PC-3 (cell line): ENCODE results near the gene C17orf58. TPM values are rescaled to one million over a fixed set of nuclear protein-coding genes. Genes with fewer than 3 reads are reported as not detected.

Source experiments
- ATAC-seq: fragments of 200-7000 bp; cut with Tn5 transposase; 2 replicates; pipeline ENCODE4 v1.9.1; 2020; ENCODE audit warnings: mild to moderate bottlenecking, moderate library complexity
- BruUV-seq: library from RNA; stranded (reverse); fragments of 400-500 nt; replicated peaks from 2 replicates; lab custom pipeline; 2021; lab: Mats Ljungman, UMichigan
- CTCF ChIA-PET: fragments of 300-600 bp; sonication (Branson Sonifier 250); formaldehyde crosslinking; loops from one replicate; lab custom pipeline; 2022; ENCODE audit warnings: antibody characterized with exemption; lab: Charles Lee
- POLR2A ChIA-PET: fragments of 300-600 bp; sonication (Branson Sonifier 250); formaldehyde crosslinking; loops from one replicate; lab custom pipeline; 2022; ENCODE audit warnings: antibody characterized with exemption; ENCODE audit not compliant: unreplicated experiment; lab: Charles Lee
- DNase-seq: peaks from one replicate; pipeline ENCODE4 v3.0.0-alpha.2; 2015
- H2AFZ ChIP-seq: fragments of 300-600 bp; sonication (generic); 2 replicates; pipeline ENCODE4 v1.6.0; 2016; ENCODE audit warnings: antibody characterized with exemption, low read length
- H3F3A ChIP-seq: fragments of 300-600 bp; sonication (generic); one replicate; pipeline ENCODE4 v1.6.0; 2017; ENCODE audit warnings: antibody characterized with exemption, low read length, control low read depth, mild to moderate bottlenecking; ENCODE audit not compliant: unreplicated experiment
- H3K27ac ChIP-seq: fragments of 300-600 bp; sonication (generic); 2 replicates; pipeline ENCODE4 v1.5.1; 2016; ENCODE audit warnings: mild to moderate bottlenecking, low read length
- H3K27me3 ChIP-seq: fragments of 300-600 bp; sonication (generic); 2 replicates; pipeline ENCODE4 v1.6.1; 2016; ENCODE audit warnings: low read length, mixed read lengths
- H3K36me3 ChIP-seq: fragments of 300-600 bp; sonication (generic); 2 replicates; pipeline ENCODE4 v1.6.1; 2016; ENCODE audit warnings: low read depth, mixed run types, low read length, mixed read lengths
- H3K4me1 ChIP-seq: fragments of 300-600 bp; sonication (generic); 2 replicates; pipeline ENCODE4 v1.5.1; 2016; ENCODE audit warnings: low read length; ENCODE audit not compliant: insufficient read depth
- H3K4me2 ChIP-seq: fragments of 300-600 bp; sonication (generic); 2 replicates; pipeline ENCODE4 v1.6.0; 2016; ENCODE audit warnings: low read length
- H3K4me3 ChIP-seq: fragments of 300-600 bp; sonication (generic); 2 replicates; pipeline ENCODE4 v1.5.1; 2016; ENCODE audit warnings: mild to moderate bottlenecking, low read length, mixed read lengths
- H3K79me2 ChIP-seq: fragments of 300-600 bp; sonication (generic); 2 replicates; pipeline ENCODE4 v1.6.1; 2017; ENCODE audit warnings: low read length, mixed read lengths
- H3K9ac ChIP-seq: fragments of 300-600 bp; sonication (generic); 2 replicates; pipeline ENCODE4 v1.6.0; 2016; ENCODE audit warnings: mild to moderate bottlenecking, low read length
- H3K9me2 ChIP-seq: fragments of 300-600 bp; sonication (generic); replicated peaks from 2 replicates; pipeline ENCODE4 v1.6.1; 2016; ENCODE audit warnings: mixed run types, low read length, mixed read lengths
- H3K9me3 ChIP-seq: fragments of 300-600 bp; sonication (generic); 2 replicates; pipeline ENCODE4 v1.6.1; 2016; ENCODE audit warnings: low read length, mixed read lengths
- H4K20me1 ChIP-seq: fragments of 300-600 bp; sonication (generic); 2 replicates; pipeline ENCODE4 v1.6.1; 2016; ENCODE audit warnings: low read length, mixed read lengths
- EZH2 ChIP-seq: fragments of 300-600 bp; sonication (generic); IDR thresholded peaks from one replicate; pipeline ENCODE4 v1.6.1; 2017; ENCODE audit warnings: antibody characterized with exemption, mild to moderate bottlenecking, low read length; ENCODE audit not compliant: unreplicated experiment
- EZH2phosphoT487 ChIP-seq: fragments of 300-600 bp; sonication (generic); IDR thresholded peaks from 2 replicates; pipeline ENCODE4 v1.6.1; 2018; ENCODE audit warnings: mild to moderate bottlenecking, antibody characterized with exemption, low read length, borderline replicate concordance
- intact Hi-C: fragments of 100-400 bp; cut with micrococcal nuclease; formaldehyde crosslinking; loops from 2 replicates; pipeline ENCODE4 v1.9.0; 2023
- total RNA-seq: library from RNA; depleted of rRNA; stranded (reverse); fragments of >200 nt; gene quantifications from 2 replicates; pipeline ENCODE4 v1.2.3, GENCODE V29; 2014
- TF ChIP-seq, protein P1 (sequence below): fragments of 300-600 bp; sonication (generic); conservative IDR thresholded peaks from 2 replicates; pipeline ENCODE4 v1.5.1; 2017; ENCODE audit warnings: antibody characterized with exemption, low read depth, mild to moderate bottlenecking, low read length

C17orf58 gene
- total RNA-seq, 1 experiment from 2014 or later, result 25.3 TPM

DNA sequence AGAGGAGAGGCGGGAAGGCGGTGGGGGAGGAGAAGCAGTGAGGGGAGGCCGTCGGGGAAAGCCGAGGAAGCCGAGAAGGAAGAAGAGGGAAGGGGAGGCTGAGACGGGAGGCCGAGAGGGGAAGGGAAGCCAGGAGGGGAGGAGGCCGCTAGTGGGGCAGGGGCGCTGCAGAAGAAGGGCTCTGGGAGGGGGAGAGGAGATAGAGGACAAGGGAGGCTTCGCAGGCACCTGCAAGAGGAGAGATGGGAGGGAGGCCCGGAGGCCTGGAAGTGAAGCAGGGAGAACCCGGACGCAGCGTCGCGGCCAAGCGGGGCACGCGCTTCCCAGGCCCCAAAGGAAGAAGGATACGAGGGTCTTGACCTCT lies 2.3 kb downstream of the C17orf58 start:
- no peaks in the 10 kb centered on the region for H3K36me3 ChIP-seq
- ChIA-PET POLR2A (interaction anchor here (0.8 kb wide), 1 partner anchor 1333 kb away, joined by 3 read pairs; the partner anchor contains the start of gene ABCA5), CTCF (no interaction called here)
- DNase-seq, result no peak
- H3K79me2 ChIP-seq, result no peaks in the 10 kb centered on the region
- H2AFZ ChIP-seq, result peak overlapping the region; percentile 94
- H3K27me3 ChIP-seq, result no peaks in the 10 kb centered on the region
- peak overlapping the region; percentile 85 for H3K9ac ChIP-seq
- H3K27ac ChIP-seq, result peak overlapping the region; percentile 80
- peaks cover 29% of the 10 kb centered on the region for H3K4me1 ChIP-seq
- intact Hi-C loops, result loop anchor here (5.0 to 10.0 kb wide), 2 partner anchors 43 to 1331 kb away; partner anchors contain the start of genes ABCA5 and KPNA2
- H3K9me3 ChIP-seq, result no peaks in the 10 kb centered on the region
- TF ChIP-seq EZH2phosphoT487 (no peak), EZH2 (no peak)
- TF ChIP-seq, protein P1, sequence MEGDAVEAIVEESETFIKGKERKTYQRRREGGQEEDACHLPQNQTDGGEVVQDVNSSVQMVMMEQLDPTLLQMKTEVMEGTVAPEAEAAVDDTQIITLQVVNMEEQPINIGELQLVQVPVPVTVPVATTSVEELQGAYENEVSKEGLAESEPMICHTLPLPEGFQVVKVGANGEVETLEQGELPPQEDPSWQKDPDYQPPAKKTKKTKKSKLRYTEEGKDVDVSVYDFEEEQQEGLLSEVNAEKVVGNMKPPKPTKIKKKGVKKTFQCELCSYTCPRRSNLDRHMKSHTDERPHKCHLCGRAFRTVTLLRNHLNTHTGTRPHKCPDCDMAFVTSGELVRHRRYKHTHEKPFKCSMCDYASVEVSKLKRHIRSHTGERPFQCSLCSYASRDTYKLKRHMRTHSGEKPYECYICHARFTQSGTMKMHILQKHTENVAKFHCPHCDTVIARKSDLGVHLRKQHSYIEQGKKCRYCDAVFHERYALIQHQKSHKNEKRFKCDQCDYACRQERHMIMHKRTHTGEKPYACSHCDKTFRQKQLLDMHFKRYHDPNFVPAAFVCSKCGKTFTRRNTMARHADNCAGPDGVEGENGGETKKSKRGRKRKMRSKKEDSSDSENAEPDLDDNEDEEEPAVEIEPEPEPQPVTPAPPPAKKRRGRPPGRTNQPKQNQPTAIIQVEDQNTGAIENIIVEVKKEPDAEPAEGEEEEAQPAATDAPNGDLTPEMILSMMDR, result no peak
- BruUV-seq, result no TSS peak
- peak overlapping the region; percentile 90 for H3K4me3 ChIP-seq
- peak overlapping the region; percentile 90 for H3K4me2 ChIP-seq
- ATAC-seq, result no peak
- peaks cover 9% of the 10 kb centered on the region for H3F3A ChIP-seq
- no peaks in the 10 kb centered on the region for H4K20me1 ChIP-seq
- H3K9me2 ChIP-seq, result no peaks in the 10 kb centered on the region

DNA sequence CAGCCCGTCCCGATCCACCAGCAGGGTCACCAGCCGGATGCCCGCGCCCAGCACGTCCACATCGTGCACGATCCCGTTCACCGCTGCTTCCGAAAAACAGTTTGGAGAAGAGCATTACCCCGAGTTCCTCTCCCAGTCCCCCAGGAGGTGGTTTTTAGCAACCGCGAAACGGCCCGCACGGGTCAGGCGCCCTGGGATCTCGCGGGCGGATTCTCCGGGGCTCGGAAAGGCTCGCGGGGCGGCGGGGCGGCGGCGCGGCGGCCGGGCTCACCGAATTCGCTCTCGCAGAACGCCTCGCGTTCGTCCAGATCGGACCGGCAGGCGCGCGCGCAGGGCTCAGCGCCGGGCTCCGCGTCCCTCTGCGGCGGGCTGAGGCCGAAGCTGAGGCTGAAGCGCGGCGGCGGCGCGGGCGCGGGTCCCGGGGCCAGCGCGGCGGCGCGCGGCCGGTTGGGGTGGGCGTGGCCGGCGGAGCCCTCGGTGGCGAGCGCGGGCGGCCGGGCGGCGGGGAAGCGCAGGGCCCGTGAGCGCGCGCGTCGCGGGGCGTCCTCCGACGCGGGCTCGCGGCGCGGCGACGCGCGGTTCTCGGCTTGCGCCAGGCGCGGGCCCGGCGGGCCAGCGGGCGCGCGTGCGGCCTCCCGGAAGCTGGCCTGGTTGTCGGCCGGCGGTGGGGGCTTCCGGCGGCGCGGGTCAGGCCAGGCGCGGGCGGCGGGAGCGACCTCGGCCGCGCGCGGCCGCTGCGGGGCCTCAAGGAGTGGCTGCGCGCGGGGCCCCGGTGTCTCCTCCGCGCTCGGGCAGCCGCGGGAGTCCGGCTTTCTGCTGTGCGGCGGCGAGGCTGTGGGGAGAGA lies 2.9 kb downstream of the C17orf58 start:
- no peaks in the 10 kb centered on the region for H3K9me3 ChIP-seq
- peaks cover 9% of the 10 kb centered on the region for H3F3A ChIP-seq
- H3K4me1 ChIP-seq, result peaks cover 29% of the 10 kb centered on the region
- intact Hi-C loops, result loop anchor here (5.0 to 10.0 kb wide), 2 partner anchors 44 to 1331 kb away; partner anchors contain the start of genes ABCA5 and KPNA2
- no peaks in the 10 kb centered on the region for H3K36me3 ChIP-seq
- DNase-seq (peak; percentile 93), ATAC-seq (peak; percentile 57)
- ChIA-PET CTCF (interaction anchor here (0.9 kb wide), 1 partner anchor 22 kb away, joined by 3 read pairs; no protein-coding TSS in a partner anchor), POLR2A (interaction anchor here (0.6 to 0.8 kb wide), 3 partner anchors 35 to 1333 kb away, joined by 3 to 9 read pairs (median 4); partner anchors contain the start of gene ABCA5)
- H3K79me2 ChIP-seq, result no peaks in the 10 kb centered on the region
- H3K27me3 ChIP-seq, result no peaks in the 10 kb centered on the region
- BruUV-seq, result no TSS peak
- TF ChIP-seq EZH2phosphoT487 (no peak), EZH2 (no peak)
- TF ChIP-seq, protein P1, result no peak
- no peaks in the 10 kb centered on the region for H3K9me2 ChIP-seq
- H4K20me1 ChIP-seq, result no peaks in the 10 kb centered on the region
- H3K9ac ChIP-seq, result peak overlapping the region; percentile 85
- peak overlapping the region; percentile 99 for H2AFZ ChIP-seq
- peak overlapping the region; percentile 99 for H3K4me3 ChIP-seq
- H3K4me2 ChIP-seq, result peak overlapping the region; percentile 100
- H3K27ac ChIP-seq, result peak overlapping the region; percentile 80
